Measurements from ENCODE around the gene MOK. TPM values are rescaled to one million over a fixed set of nuclear protein-coding genes. Genes with fewer than 3 reads are reported as not detected.
A peak's percentile ranks its signal among the peaks of the same experiment; 100 is the strongest.

MOK gene
- total RNA-seq, 1 donor from 2014 or later: 10.8 TPM

- DNase-seq (no peak), ATAC-seq (ENCODE audit: poor library complexity) (no peak)
- intact Hi-C loops (cut with DNase I): no loop called here
These were observed 72.7 kb downstream of the MOK start for GRCh38 chr14:102232348-102232625.

- ATAC-seq (ENCODE audit: poor library complexity): no peak
- intact Hi-C loops (cut with DNase I): no loop called here
- no peak for DNase-seq
These were observed 73.3 kb downstream of the MOK start for GRCh38 chr14:102231476-102232347.

GRCh38 chr14:102230481-102231210, 74.3 kb downstream of the MOK start:
- intact Hi-C loops (cut with DNase I): no loop called here
- DNase-seq: no peak
- ATAC-seq (ENCODE audit: poor library complexity): no peak

GRCh38 chr14:102229739-102230092, 75.2 kb downstream of the MOK start:
- intact Hi-C loops (cut with DNase I): no loop called here
- ATAC-seq (ENCODE audit: poor library complexity): no peak
- no peak for DNase-seq

GRCh38 chr14:102229071-102229738, 75.8 kb downstream of the MOK start:
- no peak for DNase-seq
- no peak for ATAC-seq (ENCODE audit: poor library complexity)
- intact Hi-C loops (cut with DNase I): no loop called here

- DNase-seq (no peak), ATAC-seq (ENCODE audit: poor library complexity) (peak; percentile 6)
- intact Hi-C loops (cut with DNase I): no loop called here
These were observed 77.6 kb downstream of the MOK start for GRCh38 chr14:102227184-102227964.

GRCh38 chr14:102226356-102227125, 78.4 kb downstream of the MOK start:
- intact Hi-C loops (cut with DNase I): no loop called here
- ATAC-seq (ENCODE audit: poor library complexity): no peak
- DNase-seq: no peak

- intact Hi-C loops (cut with DNase I): no loop called here
- ATAC-seq (ENCODE audit: poor library complexity) (no peak), DNase-seq (no peak)
These were observed 79.0 kb downstream of the MOK start for GRCh38 chr14:102225936-102226335.

GRCh38 chr14:102225386-102225785, 79.6 kb downstream of the MOK start:
- intact Hi-C loops (cut with DNase I): no loop called here
- ATAC-seq (ENCODE audit: poor library complexity) (no peak), DNase-seq (no peak)

GRCh38 chr14:102223682-102224081, 81.3 kb downstream of the MOK start:
- DNase-seq (no peak), ATAC-seq (ENCODE audit: poor library complexity) (no peak)
- intact Hi-C loops (cut with DNase I): no loop called here

GRCh38 chr14:102222751-102223150, 82.2 kb downstream of the MOK start:
- ATAC-seq (ENCODE audit: poor library complexity): no peak
- DNase-seq: no peak
- intact Hi-C loops (cut with DNase I): no loop called here

GRCh38 chr14:102222009-102222575, 82.9 kb downstream of the MOK start:
- no peak for ATAC-seq (ENCODE audit: poor library complexity)
- no peak for DNase-seq
- intact Hi-C loops (cut with DNase I): no loop called here

- no peak for DNase-seq
These were observed 83.9 kb downstream of the MOK start for GRCh38 chr14:102221026-102221425.

GRCh38 chr14:102220031-102220430, 84.9 kb downstream of the MOK start:
- ATAC-seq (ENCODE audit: poor library complexity): no peak
- intact Hi-C loops (cut with DNase I): no loop called here
- DNase-seq: no peak

More at GRCh38 chr14:102221026-102221425, 83.9 kb downstream of the MOK start:
- no peak for ATAC-seq (ENCODE audit: poor library complexity)
- intact Hi-C loops (cut with DNase I): no loop called here

- DNase-seq (no peak), ATAC-seq (ENCODE audit: poor library complexity) (no peak)
- intact Hi-C loops (cut with DNase I): no loop called here
These were observed 85.6 kb downstream of the MOK start for GRCh38 chr14:102219316-102219715.

- no peak for DNase-seq
- no peak for ATAC-seq (ENCODE audit: poor library complexity)
- intact Hi-C loops (cut with DNase I): no loop called here
These were observed 86.3 kb downstream of the MOK start for GRCh38 chr14:102218688-102219087.

GRCh38 chr14:102217987-102218421, 87.0 kb downstream of the MOK start:
- DNase-seq: no peak

GRCh38 chr14:102217399-102217798, 87.6 kb downstream of the MOK start:
- ATAC-seq (ENCODE audit: poor library complexity) (no peak), DNase-seq (no peak)
- intact Hi-C loops (cut with DNase I): no loop called here

More at GRCh38 chr14:102217987-102218421, 87.0 kb downstream of the MOK start:
- intact Hi-C loops (cut with DNase I): no loop called here
- no peak for ATAC-seq (ENCODE audit: poor library complexity)

Data from Right ventricle myocardium superior (tissue), 1 donor.